ENCODE results near the gene SMARCA2. TPM values are rescaled to one million over a fixed set of nuclear protein-coding genes. Genes with fewer than 3 reads are reported as not detected.
A peak's percentile ranks its signal among the peaks of the same experiment; 100 is the strongest.

SMARCA2 gene
- total RNA-seq (2014; rRNA removed; shearing (Covaris generic)) = 79.9 TPM in 2 replicates

GRCh38 chr9:2014696-2015580 lies at the start of gene SMARCA2:
Gene SMARCA2 (plus strand): TSS chr9:2015347. CDS start chr9:2029023, 13,676 bp downstream.

Small RNA genes lying within 50 kb of the gene (small RNA-seq; reads per million reads assigned to genes)
- gene RN7SL592P = not detected
- gene RNU2-25P = 4.6 reads per million, percentile 84 among the genes with 10 or more reads in this experiment

Measured in A375 (cell line).